Measurements from ENCODE around the gene TXNDC8.

DNA sequence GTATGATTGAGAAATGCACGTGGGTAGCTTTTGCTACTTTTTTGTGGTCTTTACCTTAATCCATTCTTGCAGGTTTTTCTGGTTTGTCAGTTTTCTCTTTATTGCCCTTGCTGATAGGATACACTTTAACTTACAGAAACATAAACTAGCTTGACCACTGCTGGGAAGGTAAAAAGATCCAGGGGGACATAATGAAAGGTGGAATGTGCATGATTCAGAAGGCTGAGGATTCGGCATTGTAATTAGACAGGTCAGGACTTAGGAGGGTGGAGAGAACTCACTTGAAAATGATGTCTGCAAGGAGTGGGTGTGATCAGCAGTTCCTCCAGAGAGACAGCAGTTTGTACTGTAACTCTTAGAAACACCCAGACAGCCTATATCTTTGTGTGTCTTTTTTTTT is 19.8 kb upstream of the TXNDC8 start:
- TF ChIP-seq, protein P1, sequence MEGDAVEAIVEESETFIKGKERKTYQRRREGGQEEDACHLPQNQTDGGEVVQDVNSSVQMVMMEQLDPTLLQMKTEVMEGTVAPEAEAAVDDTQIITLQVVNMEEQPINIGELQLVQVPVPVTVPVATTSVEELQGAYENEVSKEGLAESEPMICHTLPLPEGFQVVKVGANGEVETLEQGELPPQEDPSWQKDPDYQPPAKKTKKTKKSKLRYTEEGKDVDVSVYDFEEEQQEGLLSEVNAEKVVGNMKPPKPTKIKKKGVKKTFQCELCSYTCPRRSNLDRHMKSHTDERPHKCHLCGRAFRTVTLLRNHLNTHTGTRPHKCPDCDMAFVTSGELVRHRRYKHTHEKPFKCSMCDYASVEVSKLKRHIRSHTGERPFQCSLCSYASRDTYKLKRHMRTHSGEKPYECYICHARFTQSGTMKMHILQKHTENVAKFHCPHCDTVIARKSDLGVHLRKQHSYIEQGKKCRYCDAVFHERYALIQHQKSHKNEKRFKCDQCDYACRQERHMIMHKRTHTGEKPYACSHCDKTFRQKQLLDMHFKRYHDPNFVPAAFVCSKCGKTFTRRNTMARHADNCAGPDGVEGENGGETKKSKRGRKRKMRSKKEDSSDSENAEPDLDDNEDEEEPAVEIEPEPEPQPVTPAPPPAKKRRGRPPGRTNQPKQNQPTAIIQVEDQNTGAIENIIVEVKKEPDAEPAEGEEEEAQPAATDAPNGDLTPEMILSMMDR (conservative IDR thresholded peaks at IDR 0.05; ENCODE audit: low read depth in 2 of 2), result no peak
- TF ChIP-seq, protein P2, sequence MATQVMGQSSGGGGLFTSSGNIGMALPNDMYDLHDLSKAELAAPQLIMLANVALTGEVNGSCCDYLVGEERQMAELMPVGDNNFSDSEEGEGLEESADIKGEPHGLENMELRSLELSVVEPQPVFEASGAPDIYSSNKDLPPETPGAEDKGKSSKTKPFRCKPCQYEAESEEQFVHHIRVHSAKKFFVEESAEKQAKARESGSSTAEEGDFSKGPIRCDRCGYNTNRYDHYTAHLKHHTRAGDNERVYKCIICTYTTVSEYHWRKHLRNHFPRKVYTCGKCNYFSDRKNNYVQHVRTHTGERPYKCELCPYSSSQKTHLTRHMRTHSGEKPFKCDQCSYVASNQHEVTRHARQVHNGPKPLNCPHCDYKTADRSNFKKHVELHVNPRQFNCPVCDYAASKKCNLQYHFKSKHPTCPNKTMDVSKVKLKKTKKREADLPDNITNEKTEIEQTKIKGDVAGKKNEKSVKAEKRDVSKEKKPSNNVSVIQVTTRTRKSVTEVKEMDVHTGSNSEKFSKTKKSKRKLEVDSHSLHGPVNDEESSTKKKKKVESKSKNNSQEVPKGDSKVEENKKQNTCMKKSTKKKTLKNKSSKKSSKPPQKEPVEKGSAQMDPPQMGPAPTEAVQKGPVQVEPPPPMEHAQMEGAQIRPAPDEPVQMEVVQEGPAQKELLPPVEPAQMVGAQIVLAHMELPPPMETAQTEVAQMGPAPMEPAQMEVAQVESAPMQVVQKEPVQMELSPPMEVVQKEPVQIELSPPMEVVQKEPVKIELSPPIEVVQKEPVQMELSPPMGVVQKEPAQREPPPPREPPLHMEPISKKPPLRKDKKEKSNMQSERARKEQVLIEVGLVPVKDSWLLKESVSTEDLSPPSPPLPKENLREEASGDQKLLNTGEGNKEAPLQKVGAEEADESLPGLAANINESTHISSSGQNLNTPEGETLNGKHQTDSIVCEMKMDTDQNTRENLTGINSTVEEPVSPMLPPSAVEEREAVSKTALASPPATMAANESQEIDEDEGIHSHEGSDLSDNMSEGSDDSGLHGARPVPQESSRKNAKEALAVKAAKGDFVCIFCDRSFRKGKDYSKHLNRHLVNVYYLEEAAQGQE (IDR thresholded peaks at IDR 0.05; ENCODE audit: unreplicated experiment), result no peak
- no peak for TF ChIP-seq JUNB (IDR thresholded peaks at IDR 0.05; ENCODE audit: unreplicated experiment)
- TF ChIP-seq CREB1 (CRISPR knock-in tag; IDR thresholded peaks at IDR 0.05; ENCODE audit: low read depth), result no peak
- TF ChIP-seq EZH2phosphoT487 (IDR thresholded peaks at IDR 0.05; ENCODE audit: unreplicated experiment), result no peak
- no peak for TF ChIP-seq POLR2AphosphoS5 (IDR thresholded peaks at IDR 0.05; ENCODE audit: low read depth)
- TF ChIP-seq EZH2 (IDR thresholded peaks at IDR 0.05; ENCODE audit: low read depth, unreplicated experiment), result no peak
- TF ChIP-seq ZNF114 (CRISPR knock-in tag; IDR thresholded peaks at IDR 0.05), result no peak
- TF ChIP-seq ZNF331 (CRISPR knock-in tag; IDR thresholded peaks at IDR 0.05; ENCODE audit: low read depth), result no peak
- TF ChIP-seq STAT1 (IDR thresholded peaks at IDR 0.05; ENCODE audit: unreplicated experiment), result no peak
- TF ChIP-seq NANOG (IDR thresholded peaks at IDR 0.05; ENCODE audit: borderline replicate concordance), result no peak
- TF ChIP-seq, protein P3, sequence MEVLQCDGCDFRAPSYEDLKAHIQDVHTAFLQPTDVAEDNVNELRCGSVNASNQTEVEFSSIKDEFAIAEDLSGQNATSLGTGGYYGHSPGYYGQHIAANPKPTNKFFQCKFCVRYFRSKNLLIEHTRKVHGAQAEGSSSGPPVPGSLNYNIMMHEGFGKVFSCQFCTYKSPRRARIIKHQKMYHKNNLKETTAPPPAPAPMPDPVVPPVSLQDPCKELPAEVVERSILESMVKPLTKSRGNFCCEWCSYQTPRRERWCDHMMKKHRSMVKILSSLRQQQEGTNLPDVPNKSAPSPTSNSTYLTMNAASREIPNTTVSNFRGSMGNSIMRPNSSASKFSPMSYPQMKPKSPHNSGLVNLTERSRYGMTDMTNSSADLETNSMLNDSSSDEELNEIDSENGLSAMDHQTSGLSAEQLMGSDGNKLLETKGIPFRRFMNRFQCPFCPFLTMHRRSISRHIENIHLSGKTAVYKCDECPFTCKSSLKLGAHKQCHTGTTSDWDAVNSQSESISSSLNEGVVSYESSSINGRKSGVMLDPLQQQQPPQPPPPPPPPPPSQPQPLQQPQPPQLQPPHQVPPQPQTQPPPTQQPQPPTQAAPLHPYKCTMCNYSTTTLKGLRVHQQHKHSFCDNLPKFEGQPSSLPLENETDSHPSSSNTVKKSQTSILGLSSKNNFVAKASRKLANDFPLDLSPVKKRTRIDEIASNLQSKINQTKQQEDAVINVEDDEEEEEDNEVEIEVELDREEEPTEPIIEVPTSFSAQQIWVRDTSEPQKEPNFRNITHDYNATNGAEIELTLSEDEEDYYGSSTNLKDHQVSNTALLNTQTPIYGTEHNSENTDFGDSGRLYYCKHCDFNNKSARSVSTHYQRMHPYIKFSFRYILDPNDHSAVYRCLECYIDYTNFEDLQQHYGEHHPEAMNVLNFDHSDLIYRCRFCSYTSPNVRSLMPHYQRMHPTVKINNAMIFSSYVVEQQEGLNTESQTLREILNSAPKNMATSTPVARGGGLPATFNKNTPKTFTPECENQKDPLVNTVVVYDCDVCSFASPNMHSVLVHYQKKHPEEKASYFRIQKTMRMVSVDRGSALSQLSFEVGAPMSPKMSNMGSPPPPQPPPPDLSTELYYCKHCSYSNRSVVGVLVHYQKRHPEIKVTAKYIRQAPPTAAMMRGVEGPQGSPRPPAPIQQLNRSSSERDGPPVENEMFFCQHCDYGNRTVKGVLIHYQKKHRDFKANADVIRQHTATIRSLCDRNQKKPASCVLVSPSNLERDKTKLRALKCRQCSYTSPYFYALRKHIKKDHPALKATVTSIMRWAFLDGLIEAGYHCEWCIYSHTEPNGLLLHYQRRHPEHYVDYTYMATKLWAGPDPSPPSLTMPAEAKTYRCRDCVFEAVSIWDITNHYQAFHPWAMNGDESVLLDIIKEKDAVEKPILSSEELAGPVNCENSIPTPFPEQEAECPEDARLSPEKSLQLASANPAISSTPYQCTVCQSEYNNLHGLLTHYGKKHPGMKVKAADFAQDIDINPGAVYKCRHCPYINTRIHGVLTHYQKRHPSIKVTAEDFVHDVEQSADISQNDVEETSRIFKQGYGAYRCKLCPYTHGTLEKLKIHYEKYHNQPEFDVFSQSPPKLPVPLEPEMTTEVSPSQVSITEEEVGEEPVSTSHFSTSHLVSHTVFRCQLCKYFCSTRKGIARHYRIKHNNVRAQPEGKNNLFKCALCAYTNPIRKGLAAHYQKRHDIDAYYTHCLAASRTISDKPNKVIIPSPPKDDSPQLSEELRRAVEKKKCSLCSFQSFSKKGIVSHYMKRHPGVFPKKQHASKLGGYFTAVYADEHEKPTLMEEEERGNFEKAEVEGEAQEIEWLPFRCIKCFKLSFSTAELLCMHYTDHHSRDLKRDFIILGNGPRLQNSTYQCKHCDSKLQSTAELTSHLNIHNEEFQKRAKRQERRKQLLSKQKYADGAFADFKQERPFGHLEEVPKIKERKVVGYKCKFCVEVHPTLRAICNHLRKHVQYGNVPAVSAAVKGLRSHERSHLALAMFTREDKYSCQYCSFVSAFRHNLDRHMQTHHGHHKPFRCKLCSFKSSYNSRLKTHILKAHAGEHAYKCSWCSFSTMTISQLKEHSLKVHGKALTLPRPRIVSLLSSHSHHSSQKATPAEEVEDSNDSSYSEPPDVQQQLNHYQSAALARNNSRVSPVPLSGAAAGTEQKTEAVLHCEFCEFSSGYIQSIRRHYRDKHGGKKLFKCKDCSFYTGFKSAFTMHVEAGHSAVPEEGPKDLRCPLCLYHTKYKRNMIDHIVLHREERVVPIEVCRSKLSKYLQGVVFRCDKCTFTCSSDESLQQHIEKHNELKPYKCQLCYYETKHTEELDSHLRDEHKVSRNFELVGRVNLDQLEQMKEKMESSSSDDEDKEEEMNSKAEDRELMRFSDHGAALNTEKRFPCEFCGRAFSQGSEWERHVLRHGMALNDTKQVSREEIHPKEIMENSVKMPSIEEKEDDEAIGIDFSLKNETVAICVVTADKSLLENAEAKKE (CRISPR knock-in tag; IDR thresholded peaks at IDR 0.05), result no peak
